ELF-1 (cell line): Measurements from ENCODE around the gene MTA2.

Source experiments
- DNase-seq: peaks from one replicate; pipeline ENCODE4 v3.0.0-alpha.2; 2016; ENCODE audit warnings: low read depth, low spot score

The MTA2 gene

GRCh38 chr11:62612366-62613290 is 11.0 kb upstream of the MTA2 start, which contains the start of the genes EML3 and ROM1:
Gene EML3 (minus strand): TSS chr11:62612775. CDS start chr11:62612457, 318 bp downstream.
Gene ROM1 (plus strand): TSS chr11:62613257. CDS start chr11:62613282, 25 bp downstream.
- DNase-seq: peak; percentile 82

GRCh38 chr11:62611705-62612365 is 10.2 kb upstream of the MTA2 start:
- no peak for DNase-seq

- DNase-seq: no peak
These were observed 9.4 kb upstream of the MTA2 start for GRCh38 chr11:62610814-62611704.

GRCh38 chr11:62610403-62610802 is 8.7 kb upstream of the MTA2 start:
- DNase-seq: no peak

GRCh38 chr11:62608776-62609175 is 7.1 kb upstream of the MTA2 start:
- no peak for DNase-seq

GRCh38 chr11:62607714-62608113 is 6.0 kb upstream of the MTA2 start:
- no peak for DNase-seq

GRCh38 chr11:62605902-62606301 is 4.2 kb upstream of the MTA2 start:
- DNase-seq: no peak

GRCh38 chr11:62605467-62605866 is 3.8 kb upstream of the MTA2 start:
- DNase-seq: no peak

- DNase-seq: peak; percentile 73
These were observed 2.9 kb upstream of the MTA2 start for GRCh38 chr11:62604460-62605120.

GRCh38 chr11:62603776-62604299 is 2.2 kb upstream of the MTA2 start:
- DNase-seq: no peak

GRCh38 chr11:62603072-62603408 is 1.4 kb upstream of the MTA2 start:
- no peak for DNase-seq

- peak; percentile 69 for DNase-seq
These were observed 741 bp upstream of the MTA2 start for GRCh38 chr11:62602141-62603071.

- no peak for DNase-seq
These were observed 618 bp downstream of the MTA2 start for GRCh38 chr11:62601122-62601371.

GRCh38 chr11:62600367-62601121 is 1.1 kb downstream of the MTA2 start:
- no peak for DNase-seq

- no peak for DNase-seq
These were observed 1.8 kb downstream of the MTA2 start for GRCh38 chr11:62599901-62600300.

- DNase-seq: peak; percentile 98
These were observed 2.5 kb downstream of the MTA2 start for GRCh38 chr11:62599069-62599696.

- DNase-seq: no peak
These were observed 6.5 kb downstream of the MTA2 start for GRCh38 chr11:62595124-62595523.

- peak; percentile 87 for DNase-seq
These were observed 8.1 kb downstream of the MTA2 start for GRCh38 chr11:62593434-62594044.
